Activated CD8-positive, alpha-beta memory T cell treated with anti-CD3 and anti-CD28 coated beads for 1 hour (primary cell): ENCODE measurements around the gene PIGH.
"Not testable (repeated sequence)": the region's sequence is repeated elsewhere in the genome, so short reads cannot be mapped to it uniquely, and the experiment has no call there.

Source experiments
- DNase-seq, 2 donors: peaks; one replicate each; pipeline ENCODE4 v3.0.0-alpha.2; 2020; ENCODE audit warnings: low read depth in 1 of 2; ENCODE audit errors: extremely low read depth in 1 of 2

The PIGH gene

DNA sequence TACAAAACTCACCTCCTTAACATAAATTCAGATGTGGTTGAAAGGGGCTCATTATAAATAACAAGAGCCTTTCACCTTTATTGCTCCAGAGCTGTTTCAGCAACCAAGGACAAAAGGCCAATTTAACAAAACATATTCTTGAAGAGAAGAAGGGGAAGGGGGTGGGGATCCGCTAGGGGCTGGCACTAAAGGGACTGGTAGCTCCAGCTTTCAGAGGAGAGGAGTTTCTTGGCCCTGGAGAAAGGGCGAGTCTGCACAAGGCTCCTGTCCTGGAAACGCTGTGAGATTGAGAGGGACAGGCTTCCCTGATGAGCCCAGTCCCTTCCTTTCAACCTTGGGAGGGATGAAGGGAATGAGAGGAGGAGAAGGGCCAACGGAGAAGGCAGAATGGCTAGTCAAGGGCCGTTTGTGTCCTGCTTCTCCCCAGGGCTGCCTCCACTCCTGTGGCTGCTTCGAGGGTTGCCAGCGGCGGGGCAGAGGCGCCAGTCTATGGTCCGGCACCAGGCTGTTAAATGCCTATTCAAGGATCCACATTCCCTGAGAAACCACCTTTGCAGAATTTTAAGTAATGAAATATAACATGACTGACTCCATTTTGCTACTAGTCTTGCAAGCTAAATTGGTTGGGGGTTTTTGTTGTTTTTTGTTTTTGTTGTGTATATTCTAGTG lies 9.7 kb upstream of the PIGH start:
- no peak for DNase-seq

GRCh38 chr14:67607646-67608045 lies 7.6 kb upstream of the PIGH start:
- no peak for DNase-seq

DNA sequence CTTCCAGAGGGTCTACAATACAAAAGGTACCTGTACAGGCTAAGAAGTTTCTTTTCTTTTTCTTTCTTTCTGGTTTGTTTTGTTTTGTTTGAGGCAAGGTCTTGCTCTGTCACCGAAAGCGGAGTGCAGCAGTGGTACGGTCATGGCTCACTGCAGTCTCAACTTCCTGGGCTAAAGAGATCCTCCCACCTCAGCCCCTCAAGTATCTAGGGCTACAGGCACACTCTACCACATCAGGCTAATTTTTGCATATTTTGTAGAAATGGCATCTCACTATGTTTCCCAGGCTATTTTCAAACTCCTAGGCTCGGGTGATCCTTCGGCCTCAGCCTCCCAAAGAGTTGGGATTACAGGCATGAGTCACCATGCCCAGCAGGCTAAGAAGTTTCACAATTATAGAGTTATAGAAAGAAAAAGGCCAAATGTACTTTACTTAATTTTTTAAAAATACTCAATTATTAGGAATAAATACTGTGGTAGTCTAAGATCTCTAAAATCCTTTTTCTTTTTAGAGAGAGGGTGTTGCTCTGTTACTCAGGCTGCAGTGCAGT lies 3.0 kb upstream of the PIGH start:
- DNase-seq: no peak

GRCh38 chr14:67602076-67602475 lies 2.0 kb upstream of the PIGH start:
- DNase-seq: no peak

GRCh38 chr14:67600562-67600974 lies 500 bp upstream of the PIGH start:
- DNase-seq: not testable (repeated sequence)

- no peak for DNase-seq
Observed at GRCh38 chr14:67595392-67595791, 4.7 kb downstream of the PIGH start.

- not testable (repeated sequence) for DNase-seq
Observed at GRCh38 chr14:67593650-67594049, 6.4 kb downstream of the PIGH start.

DNA sequence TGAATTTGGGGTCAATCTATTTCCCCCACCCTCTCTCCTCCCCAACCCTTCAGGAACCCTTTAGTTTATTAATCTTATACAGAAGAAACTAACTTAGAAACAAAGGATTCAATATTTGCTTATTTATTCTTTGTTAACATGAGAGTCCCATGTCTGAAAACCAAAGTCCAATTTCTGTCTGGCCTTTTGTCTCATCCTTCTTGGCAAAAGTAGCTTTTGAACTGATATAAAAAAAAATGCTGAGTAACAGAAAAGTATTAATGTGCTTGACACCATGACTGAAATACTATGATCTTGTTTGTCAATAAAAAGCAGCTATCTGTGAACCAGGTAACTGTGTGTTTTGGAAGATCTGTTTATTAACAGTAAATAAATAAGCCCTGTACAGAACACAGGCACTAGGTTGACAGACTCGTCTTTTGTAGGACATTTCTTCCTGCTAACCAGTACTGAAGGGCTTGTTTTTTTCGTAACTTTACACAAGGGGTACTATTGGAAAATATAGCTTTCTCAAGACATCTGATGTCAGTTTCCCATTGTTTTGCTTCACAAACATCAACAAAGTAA lies 10.8 kb downstream of the PIGH start:
- DNase-seq: no peak

DNA sequence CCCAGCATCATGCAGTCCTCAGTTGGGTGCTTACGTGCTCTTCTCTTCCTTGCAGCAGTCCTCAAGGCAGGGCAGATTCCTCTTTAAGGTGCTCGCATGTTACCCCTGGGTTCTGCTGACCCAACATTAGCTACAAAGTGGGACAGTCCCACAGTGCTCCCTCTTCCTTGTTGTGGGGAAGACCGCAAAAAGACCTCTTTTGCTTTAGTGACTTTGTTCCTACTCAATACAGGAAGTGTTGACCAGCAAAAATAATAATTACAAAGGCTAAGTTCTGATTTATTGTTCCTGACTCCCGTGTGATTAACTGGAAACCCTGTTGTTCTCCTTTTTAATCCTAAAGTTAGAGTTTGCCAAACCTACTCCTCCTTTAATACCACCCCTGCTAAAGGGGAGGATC lies 13.7 kb downstream of the PIGH start:
- no peak for DNase-seq

DNA sequence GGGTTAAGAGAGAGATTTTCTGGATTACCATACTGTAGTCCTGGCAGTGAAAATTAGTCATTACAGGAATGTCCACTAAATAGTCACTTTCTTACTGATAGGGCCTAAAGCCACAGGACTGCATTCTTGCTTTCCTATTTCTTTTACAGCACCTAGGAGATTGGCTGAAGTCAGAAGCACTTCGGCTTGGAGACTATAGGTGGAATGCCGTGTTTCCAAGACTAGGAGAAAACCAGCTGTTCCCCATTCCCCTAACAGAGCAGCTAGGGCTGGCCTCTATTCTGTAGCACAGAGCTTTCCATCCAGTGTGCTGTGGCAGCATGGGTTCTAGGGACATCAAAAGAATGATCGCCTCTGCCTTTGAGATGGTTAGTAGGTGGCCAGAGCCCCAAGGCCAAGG lies 15.1 kb downstream of the PIGH start:
- no peak for DNase-seq

GRCh38 chr14:67583711-67584644 lies 16.1 kb downstream of the PIGH start:
- no peak for DNase-seq

DNA sequence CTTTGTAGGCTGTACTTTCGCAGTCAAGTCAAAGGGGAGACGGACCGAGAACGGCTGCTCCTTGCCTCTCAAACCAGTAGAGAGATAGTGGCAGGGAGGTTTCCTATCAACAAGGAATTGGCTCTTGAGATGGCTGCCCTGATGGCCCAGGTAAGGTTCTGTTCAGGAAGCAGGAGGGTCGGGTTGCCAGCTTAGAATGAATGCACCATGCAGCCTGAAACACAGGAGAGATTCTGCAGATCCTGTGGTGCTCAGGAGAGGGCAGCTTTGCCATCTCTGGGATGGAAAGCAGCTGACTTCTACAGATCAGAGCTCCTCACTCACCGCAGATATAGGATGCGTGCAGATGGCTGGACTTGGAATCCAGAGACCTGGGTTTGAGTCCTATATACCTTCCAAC lies 18.0 kb downstream of the PIGH start:
- no peak for DNase-seq

GRCh38 chr14:67581643-67582042 lies 18.4 kb downstream of the PIGH start:
- DNase-seq: no peak

DNA sequence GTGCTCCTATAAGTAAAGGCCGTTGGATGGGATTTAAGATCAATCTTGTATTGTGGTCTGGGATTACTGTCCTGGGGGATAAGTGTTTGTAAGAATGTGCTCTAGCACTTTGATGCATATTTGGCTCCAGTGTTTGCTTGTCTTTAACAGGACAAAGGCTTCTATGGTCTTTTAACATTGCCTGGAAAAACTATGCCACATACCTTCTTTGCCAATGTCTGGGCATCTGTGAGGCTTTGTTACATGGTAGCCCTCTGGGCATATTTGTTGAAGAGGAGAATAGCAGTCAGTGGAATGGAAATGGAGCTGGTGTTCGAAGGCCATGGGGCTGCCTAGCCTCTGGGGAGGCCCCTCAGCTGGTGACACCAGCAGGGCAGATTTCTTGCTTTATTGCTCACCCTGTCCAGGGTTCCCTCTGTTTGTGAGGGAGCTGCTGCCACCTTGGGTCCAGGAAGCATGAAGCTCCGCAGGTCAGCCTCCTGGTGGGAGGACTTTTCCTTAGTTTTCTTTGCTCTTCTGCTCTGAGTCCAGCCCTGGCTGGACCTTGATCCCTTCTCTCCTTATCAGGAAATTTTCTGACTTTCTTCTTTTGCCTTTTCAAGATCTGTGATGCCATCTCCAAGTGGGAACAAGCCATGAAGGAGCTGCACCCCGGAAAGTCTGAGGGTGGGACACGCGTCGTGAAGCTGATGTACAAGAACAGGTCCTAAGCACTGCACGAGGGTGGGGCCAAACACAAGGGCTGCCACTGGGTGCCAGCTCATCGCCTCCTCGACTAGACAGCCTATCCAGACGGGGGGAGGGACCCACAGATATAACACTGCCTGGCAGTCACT lies 19.5 kb downstream of the PIGH start:
- DNase-seq: no peak

- DNase-seq: no peak
Observed at GRCh38 chr14:67579636-67580035, 20.4 kb downstream of the PIGH start.

- DNase-seq: no peak
Observed at GRCh38 chr14:67579040-67579439, 21.0 kb downstream of the PIGH start.

DNA sequence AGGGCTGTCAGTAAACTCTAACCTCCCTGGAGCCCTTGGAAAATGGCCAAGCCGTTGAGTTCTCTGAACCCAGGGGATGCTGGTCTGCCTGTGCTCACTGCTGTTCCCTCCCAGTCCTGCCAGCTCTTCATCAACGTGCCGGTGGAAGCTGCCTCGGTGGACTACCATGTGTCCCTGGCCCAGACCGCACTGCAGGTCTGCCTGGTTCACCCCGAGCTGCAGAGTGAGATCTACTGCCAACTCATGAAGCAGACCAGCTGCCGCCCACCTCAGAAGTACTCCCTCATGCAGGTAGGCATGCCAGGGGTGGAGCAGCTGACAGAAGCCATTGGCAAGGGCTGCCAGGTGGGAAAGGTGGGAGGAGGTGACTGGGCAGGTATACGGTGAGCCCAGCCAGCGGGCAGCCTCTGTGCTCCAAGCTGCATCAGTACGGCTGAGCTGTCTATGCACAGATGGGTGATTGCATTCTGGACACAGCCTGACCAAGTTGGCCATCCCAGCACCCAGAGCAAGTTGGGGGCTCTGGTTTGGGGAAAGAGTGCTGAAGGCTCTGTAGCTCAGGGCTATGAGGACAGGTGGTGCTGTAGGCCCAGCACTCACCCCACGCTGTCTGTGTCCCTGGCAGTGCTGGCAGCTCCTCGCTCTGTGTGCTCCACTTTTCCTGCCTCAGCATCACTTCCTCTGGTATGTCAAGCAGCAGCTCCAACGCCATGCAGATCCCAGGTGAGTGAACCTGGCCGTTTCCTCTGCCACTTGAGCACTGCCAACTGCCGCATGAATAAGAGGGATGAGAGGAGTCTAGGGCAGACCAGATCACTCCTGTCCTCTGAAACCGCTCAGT lies 21.9 kb downstream of the PIGH start:
- no peak for DNase-seq

GRCh38 chr14:67577181-67577808 lies 22.8 kb downstream of the PIGH start:
- DNase-seq: no peak

DNA sequence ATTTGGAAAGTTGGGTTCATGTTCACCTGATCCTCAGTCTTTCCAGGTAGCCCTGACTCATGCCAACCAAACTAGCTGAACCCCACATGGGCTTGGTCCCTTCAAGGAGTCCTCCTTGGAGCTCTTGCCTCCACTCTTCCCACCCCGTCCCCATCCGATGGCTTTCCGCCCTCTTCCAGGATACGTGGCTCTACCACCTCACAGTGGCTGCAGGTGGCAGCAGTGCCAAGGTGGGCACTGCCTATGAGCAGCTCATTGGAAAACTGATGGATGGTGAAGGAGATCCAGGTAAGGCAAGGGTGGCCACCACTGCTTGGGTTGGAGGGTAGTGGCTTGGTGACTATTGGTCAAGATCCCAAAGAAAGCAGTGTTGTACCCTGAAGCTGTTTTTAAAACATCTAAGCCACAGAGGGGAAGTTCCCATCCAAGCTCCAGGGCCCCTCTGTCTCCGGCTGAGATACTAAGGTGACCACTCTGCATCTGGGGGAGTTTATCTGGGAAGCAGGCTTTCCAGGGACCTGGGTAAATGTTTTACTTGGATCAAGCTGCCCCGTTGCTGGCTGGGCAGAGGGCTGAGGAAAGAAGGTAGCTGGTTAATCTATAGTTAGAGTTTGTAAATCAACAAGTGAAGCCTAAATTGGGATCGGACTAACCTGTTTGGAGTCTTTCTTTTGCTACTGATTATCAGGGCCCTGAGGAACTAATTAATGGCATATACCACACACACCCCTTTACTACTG lies 23.7 kb downstream of the PIGH start:
- DNase-seq: no peak
